ENCODE results near the gene PRKAR1B.
A peak's percentile ranks its signal among the peaks of the same experiment; 100 is the strongest.

PRKAR1B gene

DNA sequence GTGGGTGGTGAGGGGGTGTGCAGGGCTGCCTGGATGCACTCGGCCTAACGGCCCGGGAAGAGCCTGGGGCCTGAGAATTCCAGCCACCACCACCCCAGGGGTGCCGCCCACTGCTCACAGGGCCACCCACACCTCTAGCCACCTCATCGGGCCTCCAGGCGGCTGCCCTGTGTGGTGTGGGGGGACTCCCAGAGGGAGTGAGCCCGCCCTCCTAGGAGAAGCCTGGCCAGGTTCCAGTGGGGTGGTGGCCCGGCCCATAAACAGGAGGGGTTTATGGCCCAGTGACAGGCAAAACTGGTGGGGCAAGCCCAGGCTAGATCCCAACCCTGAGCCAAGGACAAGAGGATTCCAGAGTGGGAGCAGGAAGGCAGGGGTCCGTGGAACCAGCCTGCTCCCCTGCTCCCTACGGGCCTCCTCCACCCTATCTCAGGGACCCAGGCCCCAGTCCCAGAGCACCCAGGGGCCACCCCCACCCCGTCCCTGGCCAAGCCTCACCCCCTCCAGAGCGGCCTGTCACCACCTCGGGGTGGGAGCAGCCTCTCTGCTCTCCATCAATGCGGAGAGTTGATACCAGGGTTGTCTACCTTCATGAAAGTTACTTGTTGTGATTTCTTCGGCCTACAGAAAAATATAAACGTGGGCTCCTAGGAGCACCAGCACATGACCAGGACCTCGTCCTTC is 187.2 kb downstream of the PRKAR1B start:
- Histone ChIP-seq H2BK5ac (ENCODE audit: low read length) (peak overlapping the region; percentile 90), H4K91ac (ENCODE audit: low read depth, low read length, poor library complexity) (no peak overlapping the region), H2AFZ (ENCODE audit: low read length) (no peak overlapping the region), H3K9ac (ENCODE audit: low read depth, low read length, poor library complexity) (no peak overlapping the region), H2BK120ac (ENCODE audit: low read depth, low read length) (no peak overlapping the region), H3K27me3 (ENCODE audit: control insufficient read depth in 3 of 3, insufficient read depth in 3 of 3, low read depth in 1 of 3, low read length in 3 of 3) (no peaks in the 10 kb centered on the region), H3K4me1 (ENCODE audit: control insufficient read depth in 2 of 2, insufficient read depth in 1 of 2, low read depth in 1 of 2, low read length in 2 of 2) (peaks cover 5 to 9% of the 10 kb centered on the region in 2 donors), H3K9me3 (replicated peaks in 1 of 2; ENCODE audit: control insufficient read depth in 2 of 2, insufficient read depth in 1 of 2, low read depth in 1 of 2, low read length in 2 of 2) (peaks cover 0 to 2% of the 10 kb centered on the region in 2 donors), H4K8ac (ENCODE audit: low read depth, low read length) (no peak overlapping the region), H3K27ac (replicated peaks; ENCODE audit: low read length) (no peak overlapping the region), H2BK12ac (ENCODE audit: low read length) (no peak overlapping the region), H3K23ac (ENCODE audit: low read depth, low read length, poor library complexity) (no peak overlapping the region), H3K14ac (ENCODE audit: low read length) (no peak overlapping the region), H3K4me3 (ENCODE audit: low read length in 2 of 2) (no peak overlapping the region), H2AK5ac (ENCODE audit: low read depth, low read length) (no peak overlapping the region), H3K4me2 (ENCODE audit: insufficient read depth, low read length, poor library complexity, severe bottlenecking) (no peak overlapping the region), H3K79me1 (ENCODE audit: low read depth, low read length) (no peaks in the 10 kb centered on the region), H3K4ac (ENCODE audit: low read length) (no peak overlapping the region), H3K36me3 (replicated peaks in 1 of 2; ENCODE audit: control insufficient read depth in 2 of 2, insufficient read depth in 2 of 2, low read length in 2 of 2) (no peaks in the 10 kb centered on the region), H3K18ac (ENCODE audit: low read length) (peak overlapping the region; percentile 8), H2BK15ac (ENCODE audit: low read length) (no peak overlapping the region)
- WGBS, 2 donors (ENCODE audit: extremely low coverage in 2 of 2, insufficient read length in 2 of 2, insufficient replicate concordance in 1 of 2): no CpG with 5 or more reads among the region's 17 CpGs
- DNase-seq (ENCODE audit: low spot score): no peak

DNA sequence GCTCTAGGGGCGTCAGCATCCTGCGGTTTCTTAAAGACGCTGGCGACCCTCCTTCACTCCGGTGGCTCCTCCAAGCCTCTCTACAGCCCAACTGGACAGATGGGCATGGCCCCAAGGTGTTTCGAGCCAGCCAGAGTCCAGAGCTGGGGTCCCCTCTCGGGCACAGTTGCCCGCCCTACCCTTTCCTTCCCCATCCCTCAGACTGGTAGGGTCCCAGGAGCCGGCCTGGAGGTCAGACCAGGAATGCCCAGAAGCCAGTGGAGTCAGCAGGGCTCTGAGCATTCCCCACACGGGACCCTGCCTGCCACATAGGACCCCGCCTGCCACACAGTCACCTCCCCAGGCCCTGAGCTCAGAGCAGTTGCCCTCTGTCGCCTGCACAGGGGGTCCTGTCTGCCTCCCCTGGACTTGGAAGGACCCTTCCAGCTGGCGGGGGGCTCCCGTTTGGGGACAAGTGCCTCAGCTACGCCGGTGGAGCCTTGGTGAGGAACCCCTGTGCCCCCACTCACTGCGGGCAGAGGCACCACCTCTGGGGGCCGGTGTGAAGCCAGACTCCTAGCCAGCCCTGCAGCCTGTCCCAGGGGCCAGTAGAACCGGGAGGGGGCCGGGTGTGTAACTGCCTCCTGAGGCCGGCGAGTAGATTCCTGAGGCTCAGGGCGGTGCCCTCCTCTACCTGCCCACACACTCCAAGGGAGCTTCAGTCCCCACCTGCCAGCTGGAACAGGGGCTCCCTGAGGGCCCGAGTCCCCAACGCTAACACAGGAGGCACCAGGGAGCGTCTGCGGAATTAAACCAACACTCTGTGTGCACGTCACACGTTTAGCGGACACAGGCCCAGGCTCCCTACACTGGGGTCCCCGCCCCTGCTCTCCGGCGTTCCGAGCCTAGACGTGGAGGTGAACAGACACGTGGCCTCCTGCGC is 188.1 kb downstream of the PRKAR1B start:
- Histone ChIP-seq H4K8ac (ENCODE audit: low read depth, low read length) (peak overlapping the region; percentile 17), H3K4me3 (ENCODE audit: low read length in 2 of 2) (no peak overlapping the region), H3K9ac (ENCODE audit: low read depth, low read length, poor library complexity) (no peak overlapping the region), H3K9me3 (replicated peaks in 1 of 2; ENCODE audit: control insufficient read depth in 2 of 2, insufficient read depth in 1 of 2, low read depth in 1 of 2, low read length in 2 of 2) (peaks cover 0 to 2% of the 10 kb centered on the region in 2 donors), H2BK15ac (ENCODE audit: low read length) (peak overlapping the region; percentile 87), H3K79me1 (ENCODE audit: low read depth, low read length) (no peaks in the 10 kb centered on the region), H2BK120ac (ENCODE audit: low read depth, low read length) (peak overlapping the region; percentile 91), H3K4ac (ENCODE audit: low read length) (no peak overlapping the region), H2BK5ac (ENCODE audit: low read length) (peak overlapping the region; percentile 90), H3K18ac (ENCODE audit: low read length) (peak overlapping the region; percentile 92), H3K27me3 (ENCODE audit: control insufficient read depth in 3 of 3, insufficient read depth in 3 of 3, low read depth in 1 of 3, low read length in 3 of 3) (peaks cover 0 to 6% (median 0%) of the 10 kb centered on the region in 3 experiments), H3K14ac (ENCODE audit: low read length) (no peak overlapping the region), H3K27ac (replicated peaks; ENCODE audit: low read length) (no peak overlapping the region), H2AK5ac (ENCODE audit: low read depth, low read length) (peak overlapping the region; percentile 92), H2BK12ac (ENCODE audit: low read length) (peak overlapping the region; percentile 58), H3K4me1 (ENCODE audit: control insufficient read depth in 2 of 2, insufficient read depth in 1 of 2, low read depth in 1 of 2, low read length in 2 of 2) (peaks cover 5 to 9% of the 10 kb centered on the region in 2 donors), H3K4me2 (ENCODE audit: insufficient read depth, low read length, poor library complexity, severe bottlenecking) (no peak overlapping the region), H2AFZ (ENCODE audit: low read length) (peak overlapping the region; percentile 3), H3K36me3 (replicated peaks in 1 of 2; ENCODE audit: control insufficient read depth in 2 of 2, insufficient read depth in 2 of 2, low read length in 2 of 2) (no peaks in the 10 kb centered on the region), H3K23ac (ENCODE audit: low read depth, low read length, poor library complexity) (peak overlapping the region; percentile 65), H4K91ac (ENCODE audit: low read depth, low read length, poor library complexity) (no peak overlapping the region)
- no CpG with 5 or more reads among the region's 37 CpGs for WGBS, 2 donors (ENCODE audit: extremely low coverage in 2 of 2, insufficient read length in 2 of 2, insufficient replicate concordance in 1 of 2)
- DNase-seq (ENCODE audit: low spot score): no peak

DNA sequence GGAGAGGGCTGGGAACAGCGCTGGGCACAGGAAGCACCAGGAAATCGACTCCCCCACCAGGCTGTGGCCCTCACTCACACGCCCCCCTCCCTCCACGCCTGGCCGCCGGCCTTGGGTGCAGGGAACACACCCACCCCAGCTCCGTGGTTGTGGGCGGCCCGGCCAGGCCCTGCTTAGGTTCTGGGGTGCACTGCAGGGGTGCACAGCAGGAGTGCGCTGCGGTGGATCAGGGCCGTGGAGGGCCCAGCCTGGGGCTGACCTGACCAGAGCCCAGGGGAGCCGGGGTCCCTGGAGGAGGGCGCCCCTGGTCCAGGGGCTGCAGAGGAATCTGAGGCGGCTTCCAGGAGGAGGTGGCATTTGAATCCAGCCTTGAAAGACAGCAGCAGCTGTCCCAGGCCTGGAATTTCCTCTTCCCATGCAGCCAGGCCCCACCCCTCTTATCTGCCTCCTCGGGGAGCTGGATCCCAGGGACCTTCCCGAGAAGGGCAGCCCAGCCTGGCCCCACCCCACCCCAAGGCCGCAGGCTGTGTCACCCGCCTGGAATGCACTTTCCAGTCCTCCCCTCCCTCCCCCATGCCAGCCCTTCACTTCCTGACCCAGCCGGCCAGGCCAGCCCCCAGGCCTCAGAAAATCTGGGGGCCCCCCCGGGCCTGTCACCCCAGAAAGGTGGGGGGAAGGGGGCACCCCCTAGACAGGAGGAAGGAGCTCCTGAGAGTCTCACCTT is 189.0 kb downstream of the PRKAR1B start:
- H2AK5ac ChIP-seq (ENCODE audit: low read depth, low read length): peak overlapping the region; percentile 92
- no peak overlapping the region for H2BK120ac ChIP-seq (ENCODE audit: low read depth, low read length)
- H3K36me3 ChIP-seq (replicated peaks in 1 of 2; ENCODE audit: control insufficient read depth in 2 of 2, insufficient read depth in 2 of 2, low read length in 2 of 2): no peaks in the 10 kb centered on the region
- peak overlapping the region; percentile 93 for H3K23ac ChIP-seq (ENCODE audit: low read depth, low read length, poor library complexity)
- no peak for DNase-seq (ENCODE audit: low spot score)
- peak overlapping the region; percentile 17 for H4K8ac ChIP-seq (ENCODE audit: low read depth, low read length)
- peak overlapping the region; percentile 39 for H2BK5ac ChIP-seq (ENCODE audit: low read length)
- H3K18ac ChIP-seq (ENCODE audit: low read length): peak overlapping the region; percentile 92
- no peak overlapping the region for H3K4me2 ChIP-seq (ENCODE audit: insufficient read depth, low read length, poor library complexity, severe bottlenecking)
- H4K91ac ChIP-seq (ENCODE audit: low read depth, low read length, poor library complexity): no peak overlapping the region
- H3K14ac ChIP-seq (ENCODE audit: low read length): no peak overlapping the region
- no CpG with 5 or more reads among the region's 21 CpGs for WGBS, 2 donors (ENCODE audit: extremely low coverage in 2 of 2, insufficient read length in 2 of 2, insufficient replicate concordance in 1 of 2)
- no peak overlapping the region for H3K4ac ChIP-seq (ENCODE audit: low read length)
- peak overlapping the region; percentile 94 for H2BK12ac ChIP-seq (ENCODE audit: low read length)
- H3K79me1 ChIP-seq (ENCODE audit: low read depth, low read length): no peaks in the 10 kb centered on the region
- peak overlapping the region; percentile 70 for H3K9ac ChIP-seq (ENCODE audit: low read depth, low read length, poor library complexity)
- no peak overlapping the region for H3K4me3 ChIP-seq (ENCODE audit: low read length in 2 of 2)
- H2BK15ac ChIP-seq (ENCODE audit: low read length): peak overlapping the region; percentile 75
- H3K9me3 ChIP-seq (replicated peaks in 1 of 2; ENCODE audit: control insufficient read depth in 2 of 2, insufficient read depth in 1 of 2, low read depth in 1 of 2, low read length in 2 of 2): peaks cover 0 to 2% of the 10 kb centered on the region in 2 donors
- H2AFZ ChIP-seq (ENCODE audit: low read length): no peak overlapping the region
- H3K27me3 ChIP-seq (ENCODE audit: control insufficient read depth in 3 of 3, insufficient read depth in 3 of 3, low read depth in 1 of 3, low read length in 3 of 3): peaks cover 0 to 11% (median 0%) of the 10 kb centered on the region in 3 experiments
- H3K4me1 ChIP-seq (ENCODE audit: control insufficient read depth in 2 of 2, insufficient read depth in 1 of 2, low read depth in 1 of 2, low read length in 2 of 2): peaks cover 5 to 9% of the 10 kb centered on the region in 2 donors
- H3K27ac ChIP-seq (replicated peaks; ENCODE audit: low read length): no peak overlapping the region

All from neuronal stem cell (in vitro differentiated cells).